ENCODE results near the gene CRYGN.

DNA sequence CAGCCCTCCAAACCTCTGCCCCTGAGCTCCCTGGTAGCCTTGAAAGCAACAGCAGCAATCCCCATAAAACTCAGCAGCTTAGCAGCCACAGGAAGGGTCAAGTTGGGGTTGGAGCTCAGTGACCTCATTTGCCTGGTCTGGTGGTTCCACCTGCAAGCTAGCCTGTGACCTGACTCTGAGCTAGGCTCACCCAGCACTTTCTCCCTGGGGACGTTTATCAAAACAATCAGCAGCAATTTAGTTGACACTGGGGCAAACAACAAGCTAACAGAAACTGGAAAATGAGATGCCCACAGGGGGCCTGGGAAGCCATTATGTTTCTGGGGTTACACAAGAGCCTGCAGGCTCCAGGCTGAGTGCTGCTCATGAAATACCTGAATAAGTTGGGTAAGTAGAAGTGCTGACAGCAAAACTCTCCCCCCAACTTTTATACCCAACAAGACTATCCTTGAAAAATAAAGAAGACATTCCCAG lies 22.4 kb upstream of the CRYGN start:
- TF ChIP-seq, protein P1, sequence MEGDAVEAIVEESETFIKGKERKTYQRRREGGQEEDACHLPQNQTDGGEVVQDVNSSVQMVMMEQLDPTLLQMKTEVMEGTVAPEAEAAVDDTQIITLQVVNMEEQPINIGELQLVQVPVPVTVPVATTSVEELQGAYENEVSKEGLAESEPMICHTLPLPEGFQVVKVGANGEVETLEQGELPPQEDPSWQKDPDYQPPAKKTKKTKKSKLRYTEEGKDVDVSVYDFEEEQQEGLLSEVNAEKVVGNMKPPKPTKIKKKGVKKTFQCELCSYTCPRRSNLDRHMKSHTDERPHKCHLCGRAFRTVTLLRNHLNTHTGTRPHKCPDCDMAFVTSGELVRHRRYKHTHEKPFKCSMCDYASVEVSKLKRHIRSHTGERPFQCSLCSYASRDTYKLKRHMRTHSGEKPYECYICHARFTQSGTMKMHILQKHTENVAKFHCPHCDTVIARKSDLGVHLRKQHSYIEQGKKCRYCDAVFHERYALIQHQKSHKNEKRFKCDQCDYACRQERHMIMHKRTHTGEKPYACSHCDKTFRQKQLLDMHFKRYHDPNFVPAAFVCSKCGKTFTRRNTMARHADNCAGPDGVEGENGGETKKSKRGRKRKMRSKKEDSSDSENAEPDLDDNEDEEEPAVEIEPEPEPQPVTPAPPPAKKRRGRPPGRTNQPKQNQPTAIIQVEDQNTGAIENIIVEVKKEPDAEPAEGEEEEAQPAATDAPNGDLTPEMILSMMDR (IDR thresholded peaks at IDR 0.05; ENCODE audit: insufficient read depth, low read length): no peak
- no peak for TF ChIP-seq POLR2AphosphoS5 (IDR thresholded peaks at IDR 0.05; ENCODE audit: low read depth)
- TF ChIP-seq, protein P2, sequence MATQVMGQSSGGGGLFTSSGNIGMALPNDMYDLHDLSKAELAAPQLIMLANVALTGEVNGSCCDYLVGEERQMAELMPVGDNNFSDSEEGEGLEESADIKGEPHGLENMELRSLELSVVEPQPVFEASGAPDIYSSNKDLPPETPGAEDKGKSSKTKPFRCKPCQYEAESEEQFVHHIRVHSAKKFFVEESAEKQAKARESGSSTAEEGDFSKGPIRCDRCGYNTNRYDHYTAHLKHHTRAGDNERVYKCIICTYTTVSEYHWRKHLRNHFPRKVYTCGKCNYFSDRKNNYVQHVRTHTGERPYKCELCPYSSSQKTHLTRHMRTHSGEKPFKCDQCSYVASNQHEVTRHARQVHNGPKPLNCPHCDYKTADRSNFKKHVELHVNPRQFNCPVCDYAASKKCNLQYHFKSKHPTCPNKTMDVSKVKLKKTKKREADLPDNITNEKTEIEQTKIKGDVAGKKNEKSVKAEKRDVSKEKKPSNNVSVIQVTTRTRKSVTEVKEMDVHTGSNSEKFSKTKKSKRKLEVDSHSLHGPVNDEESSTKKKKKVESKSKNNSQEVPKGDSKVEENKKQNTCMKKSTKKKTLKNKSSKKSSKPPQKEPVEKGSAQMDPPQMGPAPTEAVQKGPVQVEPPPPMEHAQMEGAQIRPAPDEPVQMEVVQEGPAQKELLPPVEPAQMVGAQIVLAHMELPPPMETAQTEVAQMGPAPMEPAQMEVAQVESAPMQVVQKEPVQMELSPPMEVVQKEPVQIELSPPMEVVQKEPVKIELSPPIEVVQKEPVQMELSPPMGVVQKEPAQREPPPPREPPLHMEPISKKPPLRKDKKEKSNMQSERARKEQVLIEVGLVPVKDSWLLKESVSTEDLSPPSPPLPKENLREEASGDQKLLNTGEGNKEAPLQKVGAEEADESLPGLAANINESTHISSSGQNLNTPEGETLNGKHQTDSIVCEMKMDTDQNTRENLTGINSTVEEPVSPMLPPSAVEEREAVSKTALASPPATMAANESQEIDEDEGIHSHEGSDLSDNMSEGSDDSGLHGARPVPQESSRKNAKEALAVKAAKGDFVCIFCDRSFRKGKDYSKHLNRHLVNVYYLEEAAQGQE (IDR thresholded peaks at IDR 0.05; ENCODE audit: insufficient replicate concordance, low read depth): no peak
- TF ChIP-seq GABPA (IDR thresholded peaks at IDR 0.05; ENCODE audit: low read depth): no peak

Data from HL-60 (cell line).